NCI-H446 treated with DMSO at 0.1 percent for 48 hours (cell line): ENCODE results near the gene LIPI.
"Not testable (repeated sequence)": the region's sequence is repeated elsewhere in the genome, so short reads cannot be mapped to it uniquely, and the experiment has no call there.

Experiments used
- DNase-seq: peaks from one replicate; lab custom pipeline; 2025; lab: John Stamatoyannopoulos, UW

The LIPI gene

GRCh38 chr21:14072761-14073535, 137.8 kb downstream of the LIPI start:
- DNase-seq = no peak

- DNase-seq = no peak
These were observed 138.6 kb downstream of the LIPI start for GRCh38 chr21:14071902-14072734.

GRCh38 chr21:14070968-14071367, 139.8 kb downstream of the LIPI start:
- DNase-seq = no peak

GRCh38 chr21:14070049-14070893, 140.5 kb downstream of the LIPI start:
- DNase-seq = no peak

GRCh38 chr21:14064296-14064645, 146.5 kb downstream of the LIPI start:
- DNase-seq = no peak

GRCh38 chr21:14063620-14064295, 147.0 kb downstream of the LIPI start:
- not testable (repeated sequence) for DNase-seq

GRCh38 chr21:14062684-14063083, 148.1 kb downstream of the LIPI start:
- not testable (repeated sequence) for DNase-seq

GRCh38 chr21:14061820-14062219, 148.9 kb downstream of the LIPI start:
- DNase-seq = not testable (repeated sequence)

GRCh38 chr21:14058995-14059627, 151.6 kb downstream of the LIPI start:
- not testable (repeated sequence) for DNase-seq
